NCI-H2227 (cell line): ENCODE data around the gene PLEK.
"Not testable (repeated sequence)": the region's sequence is repeated elsewhere in the genome, so short reads cannot be mapped to it uniquely, and the experiment has no call there.

Source experiments
- DNase-seq: peaks from one replicate; lab custom pipeline; 2025; ENCODE audit not compliant: unreplicated experiment; lab: John Stamatoyannopoulos, UW

The PLEK gene

DNA sequence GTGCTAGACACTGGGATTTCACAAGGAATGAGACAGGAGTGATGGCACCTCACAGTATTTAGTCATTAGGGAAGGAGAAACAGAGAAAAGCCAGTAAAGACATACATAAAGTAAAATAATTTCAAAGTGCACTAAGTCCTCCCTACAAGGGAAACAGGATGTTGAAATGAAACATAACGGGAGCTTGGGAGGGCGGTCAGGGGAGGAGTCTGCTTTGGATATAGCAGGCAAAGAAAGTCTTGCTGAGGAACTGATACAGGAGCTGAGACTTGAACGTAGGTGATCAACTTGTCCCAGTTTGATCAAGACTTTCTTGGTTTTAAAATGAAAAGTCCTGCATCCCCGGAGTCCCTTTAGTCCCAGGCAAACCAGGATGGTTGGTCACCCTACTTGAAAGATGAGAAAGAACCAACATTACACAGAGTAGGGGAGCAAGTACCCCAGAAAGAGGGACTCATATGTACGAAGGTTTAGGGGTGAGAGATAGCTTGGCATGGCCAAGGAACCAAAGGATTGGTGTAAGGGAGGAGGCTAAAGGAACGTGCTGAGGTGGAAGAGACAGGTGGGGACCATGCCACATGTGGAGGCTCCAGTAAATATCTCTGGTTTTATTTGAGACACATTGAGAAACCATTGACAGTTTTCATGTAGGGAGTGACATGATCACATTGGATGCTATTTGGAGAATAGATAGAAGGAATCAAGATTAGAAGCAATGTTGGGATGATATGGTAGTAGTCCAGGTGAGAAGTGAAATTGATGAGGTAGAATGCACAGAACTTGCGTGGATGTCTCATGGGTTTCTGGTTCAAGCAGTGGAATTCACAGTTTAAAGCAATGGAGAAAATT lies 73.6 kb downstream of the PLEK start:
- DNase-seq: no peak

DNA sequence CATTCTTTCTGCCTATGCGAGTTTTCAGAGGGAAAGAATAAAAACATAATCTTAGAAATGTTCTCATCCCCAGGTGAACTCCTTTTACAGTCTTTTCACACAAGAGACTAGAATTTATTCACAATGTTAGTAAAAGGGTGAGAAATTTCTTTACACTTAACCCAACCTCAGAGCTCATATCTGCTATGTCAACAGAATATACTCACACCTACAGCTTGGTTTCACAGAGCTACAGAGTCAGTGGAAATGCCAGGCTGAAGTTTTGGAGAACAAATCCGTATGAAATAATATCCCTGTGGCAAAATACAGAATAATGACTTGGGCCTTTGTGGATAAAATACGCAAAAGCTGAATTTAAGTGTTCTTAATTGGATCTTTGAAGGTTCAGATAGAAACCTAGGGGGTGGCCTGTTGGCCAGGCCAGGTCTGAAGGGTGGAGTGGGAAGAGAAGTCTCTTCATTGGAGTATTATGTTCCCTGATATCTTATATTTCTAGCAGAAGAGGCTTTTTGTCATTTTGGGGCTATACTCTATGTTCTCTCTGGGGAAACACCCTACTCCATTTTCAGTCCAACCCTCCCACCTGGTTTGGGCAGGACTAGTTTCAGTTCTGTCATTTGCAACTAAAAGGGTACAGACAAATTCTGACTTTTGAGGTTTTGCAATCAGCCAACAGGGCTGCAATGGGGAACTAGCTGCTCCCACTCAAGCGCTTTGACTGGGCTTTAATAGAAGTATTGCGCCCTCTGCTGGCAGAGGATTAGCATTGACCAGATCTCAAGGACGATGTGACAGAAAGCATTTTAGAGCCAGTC lies 76.3 kb downstream of the PLEK start:
- peak; percentile 92 for DNase-seq

DNA sequence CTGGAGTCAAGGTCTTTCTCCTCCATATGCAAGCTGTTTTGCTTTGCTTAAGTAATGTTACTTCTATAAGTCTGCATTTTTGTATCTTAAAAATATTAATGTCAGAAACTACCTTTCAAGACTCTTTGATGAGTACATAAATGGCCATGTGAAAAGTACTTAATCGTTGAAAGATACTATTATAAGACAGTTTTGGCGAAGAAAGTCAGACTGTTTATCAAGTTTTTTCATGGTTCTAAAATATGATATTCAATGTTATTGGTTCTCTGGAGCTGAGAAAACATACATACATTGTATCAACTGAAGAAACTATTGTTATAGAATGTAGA lies 76.9 kb downstream of the PLEK start:
- no peak for DNase-seq

DNA sequence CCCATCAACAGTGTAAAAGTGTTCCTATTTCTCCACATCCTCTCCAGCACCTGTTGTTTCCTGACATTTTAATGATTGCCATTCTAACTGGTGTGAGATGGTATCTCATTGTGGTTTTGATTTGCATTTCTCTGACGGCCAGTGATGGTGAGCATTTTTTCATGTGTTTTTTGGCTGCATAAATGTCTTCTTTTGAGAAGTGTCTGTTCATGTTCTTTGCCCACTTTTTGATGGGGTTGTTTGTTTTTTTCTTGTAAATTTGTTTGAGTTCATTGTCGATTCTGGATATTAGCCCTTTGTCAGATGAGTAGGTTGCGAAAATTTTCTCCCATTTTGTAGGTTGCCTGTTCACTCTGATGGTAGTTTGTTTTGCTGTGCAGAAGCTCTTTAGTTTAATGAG lies 81.3 kb downstream of the PLEK start:
- DNase-seq: not testable (repeated sequence)
